HG03103 (cell line): Measurements from ENCODE around the gene COL1A2.

Experiments used
- ATAC-seq: cut with Tn5 transposase; IDR thresholded peaks from one replicate; pipeline ENCODE4 v1.9.1; 2021; ENCODE audit warnings: low read depth; ENCODE audit not compliant: unreplicated experiment

Gene COL1A2

GRCh38 chr7:94382132-94382531 is 12.6 kb upstream of the COL1A2 start:
- ATAC-seq, result no peak

DNA sequence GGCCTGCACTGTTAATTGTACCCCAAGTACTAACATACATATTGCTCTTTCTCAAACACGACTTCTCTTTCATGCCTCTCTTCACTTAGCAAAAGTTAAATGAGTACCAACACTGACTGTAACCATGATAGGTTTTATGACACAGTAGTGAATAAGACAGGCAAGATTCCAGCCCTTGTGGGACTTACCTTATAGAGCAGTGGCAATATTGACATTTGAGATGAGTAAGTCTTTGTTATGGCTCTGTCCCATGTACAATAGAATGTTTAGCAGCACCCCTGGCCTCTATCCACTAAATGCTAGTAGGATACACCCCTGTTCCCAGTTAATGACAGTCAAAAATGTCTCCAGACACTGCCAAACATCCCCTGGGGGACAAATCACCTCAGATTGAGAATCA is 11.9 kb upstream of the COL1A2 start:
- ATAC-seq, result no peak

DNA sequence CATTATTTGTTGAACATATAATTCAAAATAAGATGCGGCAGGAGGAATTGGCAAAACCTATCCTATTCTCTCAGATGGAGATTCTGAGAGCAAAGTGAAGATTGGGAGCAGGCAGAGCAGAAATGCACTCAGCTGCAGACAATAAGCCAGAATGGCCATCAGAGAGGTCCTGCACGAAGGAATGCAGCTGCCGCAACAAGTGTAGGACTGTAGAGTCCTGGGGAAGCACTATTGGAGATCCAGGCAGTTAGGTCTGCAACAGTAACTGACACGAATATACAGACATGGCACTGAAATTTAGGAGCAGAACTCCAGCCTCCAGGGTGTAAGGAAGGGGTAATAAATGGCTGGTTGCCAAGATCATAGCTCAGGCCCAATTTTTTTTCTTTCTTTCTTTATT is 10.4 kb upstream of the COL1A2 start:
- ATAC-seq, result no peak

DNA sequence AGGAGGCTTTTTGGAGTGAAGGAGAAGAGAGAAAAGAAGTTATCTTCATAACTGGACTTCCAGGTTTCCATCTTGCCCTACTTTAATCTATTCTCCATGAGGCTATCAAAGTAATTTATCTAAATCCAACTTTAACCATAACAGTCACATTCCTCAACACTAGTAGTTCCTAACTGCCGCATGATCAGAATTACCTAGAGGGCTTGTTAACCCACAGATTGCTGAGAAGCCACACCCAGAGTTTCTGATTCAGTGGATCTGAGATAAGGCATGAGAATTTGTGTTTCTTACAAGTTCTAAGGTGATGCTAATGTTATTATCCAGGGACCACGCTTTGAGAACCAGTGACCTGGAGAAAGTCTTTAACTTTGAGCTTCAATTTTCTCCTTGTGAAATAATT is 8.3 kb upstream of the COL1A2 start:
- no peak for ATAC-seq

GRCh38 chr7:94388540-94388939 is 6.2 kb upstream of the COL1A2 start:
- ATAC-seq, result no peak

- ATAC-seq, result no peak
Measured at GRCh38 chr7:94389381-94389780, 5.3 kb upstream of the COL1A2 start.

DNA sequence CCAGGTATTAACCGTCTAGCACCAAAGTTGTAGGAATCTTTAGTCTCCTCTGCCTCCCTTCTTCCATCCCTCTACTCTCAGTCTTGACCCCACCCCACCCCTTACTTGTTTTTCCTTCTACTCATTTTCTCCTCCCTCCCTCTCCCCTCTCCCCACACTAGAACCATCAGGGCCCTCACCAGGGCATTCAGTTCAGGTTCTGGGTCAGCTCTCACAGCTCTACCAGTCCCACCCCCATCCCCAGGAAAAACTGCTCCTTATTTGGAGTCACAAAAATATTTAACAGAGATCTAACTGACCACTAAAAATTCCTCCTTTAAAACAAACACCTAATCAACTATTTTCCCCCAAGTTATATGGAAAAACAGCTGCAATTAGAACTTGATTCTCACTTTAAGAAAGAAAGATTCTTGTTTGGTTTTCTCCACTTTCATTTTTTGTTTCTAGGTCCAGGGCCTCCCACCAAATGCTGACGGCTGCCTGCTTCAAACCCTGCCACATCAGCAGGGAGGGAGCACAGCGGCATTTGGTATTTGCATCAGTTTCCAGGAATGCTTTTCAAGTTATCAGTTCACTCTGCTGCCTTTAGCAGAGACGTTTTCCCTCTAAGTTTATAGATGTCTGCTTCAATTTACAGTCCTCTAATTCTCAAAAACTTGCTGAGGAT is 2.8 kb upstream of the COL1A2 start:
- no peak for ATAC-seq

DNA sequence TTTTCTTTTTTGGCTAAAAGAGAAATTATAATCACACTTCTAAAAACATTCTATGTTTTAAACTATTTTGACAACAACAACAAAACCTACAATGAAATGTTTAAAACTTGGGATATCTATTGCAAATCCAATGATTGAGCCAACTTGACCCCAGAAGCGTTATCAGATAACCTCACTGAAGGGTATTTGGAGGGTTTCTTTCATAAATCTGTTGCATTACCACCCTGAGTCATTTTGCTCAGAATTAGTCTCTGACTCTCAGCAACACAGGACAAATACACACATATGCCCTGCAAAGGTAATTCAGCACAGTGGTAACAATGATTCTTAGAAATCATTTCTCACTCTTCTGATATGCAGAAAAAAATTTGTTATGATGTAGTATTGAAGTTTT is 2.3 kb upstream of the COL1A2 start:
- no peak for ATAC-seq

GRCh38 chr7:94393246-94394108 is 1.2 kb upstream of the COL1A2 start:
- ATAC-seq, result no peak

- ATAC-seq, result no peak
Measured at GRCh38 chr7:94394109-94394436, 622 bp upstream of the COL1A2 start.

DNA sequence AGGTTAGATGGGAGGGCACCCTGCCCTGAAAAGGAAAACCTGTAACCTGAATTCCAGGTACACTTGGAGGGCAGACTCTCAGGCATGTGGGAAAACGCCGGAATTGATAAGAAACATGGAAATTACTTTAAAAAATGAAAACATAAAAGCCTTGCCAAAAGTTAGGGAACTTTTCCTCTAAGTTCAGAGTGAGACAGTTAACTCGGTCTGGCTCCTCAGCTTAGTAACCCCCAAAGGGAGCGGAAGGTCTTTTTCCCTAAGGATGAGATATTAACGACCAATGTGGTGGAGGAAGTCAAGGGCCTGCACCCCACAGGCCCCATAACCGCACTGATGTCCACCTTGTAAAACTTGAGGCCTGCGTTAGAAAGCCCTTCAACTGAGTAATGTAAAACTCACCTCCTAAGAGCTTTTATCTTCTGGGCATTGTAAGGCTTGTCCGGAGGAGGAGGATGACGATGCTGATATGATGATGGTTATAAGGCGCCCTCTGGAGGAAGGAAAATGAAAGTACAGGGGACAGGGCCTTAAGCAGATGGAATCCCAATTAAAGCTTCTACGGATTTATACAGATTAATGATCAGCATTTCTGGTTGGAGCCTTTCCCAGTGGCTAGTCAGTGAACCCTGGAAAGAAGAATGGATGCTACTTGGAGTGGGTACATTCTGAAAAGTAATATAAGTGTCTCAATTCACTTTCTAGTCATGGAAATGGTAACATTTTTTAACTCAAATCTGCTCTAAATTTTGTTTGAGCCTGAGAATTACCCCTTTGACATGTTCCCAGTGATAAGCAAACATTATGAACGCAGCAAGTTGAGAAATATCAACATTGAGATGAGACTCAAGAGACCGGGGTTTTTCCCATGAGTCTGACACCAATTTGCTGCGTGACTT is 694 bp downstream of the COL1A2 start:
- ATAC-seq, result peak; percentile 88

GRCh38 chr7:94396037-94396431 is 1.3 kb downstream of the COL1A2 start:
- no peak for ATAC-seq

DNA sequence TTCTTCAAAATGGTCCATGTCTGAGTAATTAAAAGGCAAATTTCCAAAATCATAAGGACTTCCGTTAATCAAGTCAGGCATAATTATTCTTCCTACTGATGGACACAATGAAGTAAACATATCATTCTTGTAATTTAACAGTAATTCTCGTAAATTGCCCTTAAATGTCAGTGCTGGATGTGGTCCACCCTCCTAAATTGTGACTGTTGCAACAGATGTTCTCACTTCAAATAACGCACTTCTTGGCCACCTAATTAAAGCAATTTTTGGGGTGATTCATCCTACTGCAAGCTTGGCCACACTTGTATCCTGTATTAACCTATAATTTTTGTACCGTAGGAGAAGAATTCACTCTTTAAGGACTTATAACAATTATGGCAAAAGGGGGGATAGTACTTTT is 1.9 kb downstream of the COL1A2 start:
- ATAC-seq, result no peak

- no peak for ATAC-seq
Measured at GRCh38 chr7:94397722-94398121, 3.0 kb downstream of the COL1A2 start.

- no peak for ATAC-seq
Measured at GRCh38 chr7:94398841-94399240, 4.1 kb downstream of the COL1A2 start.

GRCh38 chr7:94400022-94400421 is 5.3 kb downstream of the COL1A2 start:
- no peak for ATAC-seq

DNA sequence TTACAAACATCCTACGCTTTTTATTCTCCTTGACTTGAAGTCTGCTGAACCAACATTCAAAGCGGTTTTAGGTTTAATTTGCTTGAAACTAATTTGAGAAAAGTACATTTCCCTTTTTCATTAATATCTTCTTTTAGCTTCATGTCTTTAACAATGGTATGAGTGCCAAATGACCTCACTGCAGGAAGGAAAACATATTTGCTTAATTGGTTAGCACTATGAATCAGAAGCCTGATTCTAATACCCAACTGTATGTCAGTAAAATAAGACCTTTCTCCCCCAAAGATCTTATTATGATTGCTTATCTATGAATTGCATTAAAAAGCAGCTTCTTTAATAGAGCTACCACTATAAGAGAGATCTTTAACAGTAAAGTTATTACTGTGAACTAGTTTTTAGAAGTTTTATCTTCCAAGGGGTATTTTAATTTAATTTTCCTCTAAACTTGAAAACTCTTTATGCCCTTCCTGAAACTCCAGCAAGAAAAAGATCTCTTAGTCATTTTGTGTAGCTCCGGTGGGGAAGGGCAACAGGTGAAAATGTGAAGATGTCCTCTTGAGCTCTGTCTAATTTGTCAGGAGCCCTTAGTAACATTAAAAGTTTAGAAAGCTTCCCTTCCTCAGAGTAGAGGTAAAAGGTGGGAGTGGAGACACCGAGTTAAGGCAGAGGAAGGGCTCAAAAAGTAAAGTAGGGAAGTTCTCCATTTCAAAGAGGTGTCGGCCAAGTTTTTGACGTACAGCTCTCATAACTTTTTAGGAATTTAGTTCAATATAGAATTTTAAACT is 6.1 kb downstream of the COL1A2 start:
- ATAC-seq, result no peak

DNA sequence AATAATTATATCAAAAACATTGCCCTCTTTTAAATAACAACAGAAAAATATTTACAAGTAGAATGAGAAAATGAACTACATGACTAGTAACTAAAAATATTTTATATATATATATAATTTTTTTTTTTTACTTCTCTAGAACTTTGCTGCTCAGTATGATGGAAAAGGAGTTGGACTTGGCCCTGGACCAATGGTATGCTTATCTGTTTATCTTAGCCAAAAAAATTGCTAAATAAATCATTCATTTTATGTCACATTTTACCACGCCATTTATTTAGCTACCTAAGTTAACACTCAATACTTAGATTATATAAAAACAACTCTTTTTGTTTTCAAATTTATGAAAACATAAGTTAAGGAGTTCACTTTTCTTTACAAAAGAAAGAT is 6.7 kb downstream of the COL1A2 start:
- ATAC-seq, result no peak

- no peak for ATAC-seq
Measured at GRCh38 chr7:94403546-94403945, 8.9 kb downstream of the COL1A2 start.

DNA sequence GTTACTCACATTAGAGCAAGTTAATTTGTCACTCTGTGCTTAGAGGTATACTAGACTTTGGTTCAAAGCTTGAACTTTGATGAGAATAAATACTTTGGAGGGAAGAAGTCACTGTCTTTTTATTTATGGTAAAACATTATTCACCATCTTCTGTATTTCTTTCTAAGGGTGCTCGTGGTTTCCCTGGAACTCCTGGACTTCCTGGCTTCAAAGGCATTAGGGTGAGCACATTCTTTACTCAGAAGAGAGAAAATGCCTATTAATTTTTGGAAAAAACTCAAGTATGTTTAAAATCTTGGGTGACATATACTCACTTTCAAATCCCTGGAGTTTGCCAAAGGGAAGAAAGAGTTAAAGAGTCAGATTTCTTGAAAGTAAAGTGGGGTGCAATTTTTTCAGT is 10.8 kb downstream of the COL1A2 start:
- no peak for ATAC-seq

DNA sequence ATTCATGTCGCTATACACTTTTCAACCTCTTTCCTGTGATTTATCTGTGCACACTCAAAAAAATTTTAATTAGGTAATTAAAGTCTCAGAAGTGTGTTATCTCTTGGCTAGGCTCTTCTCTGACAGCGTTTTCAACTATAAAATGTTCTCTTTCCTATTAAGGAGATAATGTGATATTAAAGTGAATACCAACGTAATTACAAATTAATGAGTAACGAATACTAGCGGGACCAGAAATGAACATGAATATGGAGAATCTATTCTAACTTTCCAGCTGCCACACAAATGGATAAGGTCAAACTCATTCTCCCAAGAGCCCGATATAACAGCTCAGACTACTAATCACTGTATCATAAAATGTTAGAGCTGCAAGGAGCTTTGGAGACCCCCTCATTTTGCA is 12.0 kb downstream of the COL1A2 start:
- no peak for ATAC-seq
